Measurements from ENCODE around the gene IL7R.

The IL7R gene

DNA sequence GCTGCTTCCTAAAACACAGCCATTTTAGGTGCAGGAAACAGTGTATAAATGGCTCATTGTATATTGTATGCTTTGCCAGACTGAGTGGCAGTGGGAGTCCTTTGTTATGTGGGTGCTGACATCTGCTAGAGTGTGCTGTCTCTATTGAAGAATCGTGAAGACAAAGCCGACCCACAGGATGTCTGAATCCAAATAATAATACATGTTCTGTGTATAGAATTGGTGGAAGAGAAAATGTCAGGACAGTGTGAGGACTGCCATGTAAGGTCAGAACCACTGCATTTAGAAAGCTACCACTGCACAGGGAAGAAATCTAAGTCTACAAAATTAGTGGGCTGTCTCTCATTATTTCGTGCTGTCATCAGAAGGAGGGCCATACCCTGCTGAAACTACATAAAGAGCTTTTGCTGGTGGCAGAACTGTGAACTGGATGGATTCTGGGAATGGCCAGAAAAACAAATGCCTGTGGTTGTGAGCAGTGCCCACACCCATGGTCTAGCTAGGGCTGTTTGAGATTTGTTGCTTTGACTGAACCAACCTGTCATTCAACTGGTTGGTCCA, 2.5 kb downstream of the IL7R start:
- no peak overlapping the region for H3K4me3 ChIP-seq (ENCODE audit: low read depth, low read length)
- TF ChIP-seq, protein P1, sequence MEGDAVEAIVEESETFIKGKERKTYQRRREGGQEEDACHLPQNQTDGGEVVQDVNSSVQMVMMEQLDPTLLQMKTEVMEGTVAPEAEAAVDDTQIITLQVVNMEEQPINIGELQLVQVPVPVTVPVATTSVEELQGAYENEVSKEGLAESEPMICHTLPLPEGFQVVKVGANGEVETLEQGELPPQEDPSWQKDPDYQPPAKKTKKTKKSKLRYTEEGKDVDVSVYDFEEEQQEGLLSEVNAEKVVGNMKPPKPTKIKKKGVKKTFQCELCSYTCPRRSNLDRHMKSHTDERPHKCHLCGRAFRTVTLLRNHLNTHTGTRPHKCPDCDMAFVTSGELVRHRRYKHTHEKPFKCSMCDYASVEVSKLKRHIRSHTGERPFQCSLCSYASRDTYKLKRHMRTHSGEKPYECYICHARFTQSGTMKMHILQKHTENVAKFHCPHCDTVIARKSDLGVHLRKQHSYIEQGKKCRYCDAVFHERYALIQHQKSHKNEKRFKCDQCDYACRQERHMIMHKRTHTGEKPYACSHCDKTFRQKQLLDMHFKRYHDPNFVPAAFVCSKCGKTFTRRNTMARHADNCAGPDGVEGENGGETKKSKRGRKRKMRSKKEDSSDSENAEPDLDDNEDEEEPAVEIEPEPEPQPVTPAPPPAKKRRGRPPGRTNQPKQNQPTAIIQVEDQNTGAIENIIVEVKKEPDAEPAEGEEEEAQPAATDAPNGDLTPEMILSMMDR (IDR thresholded peaks at IDR 0.05; ENCODE audit: borderline replicate concordance, insufficient read depth, low read depth, low read length), result no peak

DNA sequence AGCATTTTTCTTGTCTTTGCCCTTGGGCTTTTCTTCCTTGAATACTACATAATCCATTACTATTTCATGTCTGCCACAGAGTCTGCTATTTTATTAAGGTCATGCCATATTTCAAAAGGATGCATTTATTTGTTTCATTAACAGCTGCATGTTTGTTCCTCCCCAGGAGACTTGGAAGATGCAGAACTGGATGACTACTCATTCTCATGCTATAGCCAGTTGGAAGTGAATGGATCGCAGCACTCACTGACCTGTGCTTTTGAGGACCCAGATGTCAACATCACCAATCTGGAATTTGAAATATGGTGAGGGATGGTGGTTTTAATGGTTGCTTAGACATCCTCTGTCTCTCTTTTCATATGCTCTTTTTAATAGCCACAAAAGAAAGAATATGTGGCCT, 4.0 kb downstream of the IL7R start:
- no peak overlapping the region for H3K4me3 ChIP-seq (ENCODE audit: low read depth, low read length)
- TF ChIP-seq, protein P1 (IDR thresholded peaks at IDR 0.05; ENCODE audit: borderline replicate concordance, insufficient read depth, low read depth, low read length), result no peak

DNA sequence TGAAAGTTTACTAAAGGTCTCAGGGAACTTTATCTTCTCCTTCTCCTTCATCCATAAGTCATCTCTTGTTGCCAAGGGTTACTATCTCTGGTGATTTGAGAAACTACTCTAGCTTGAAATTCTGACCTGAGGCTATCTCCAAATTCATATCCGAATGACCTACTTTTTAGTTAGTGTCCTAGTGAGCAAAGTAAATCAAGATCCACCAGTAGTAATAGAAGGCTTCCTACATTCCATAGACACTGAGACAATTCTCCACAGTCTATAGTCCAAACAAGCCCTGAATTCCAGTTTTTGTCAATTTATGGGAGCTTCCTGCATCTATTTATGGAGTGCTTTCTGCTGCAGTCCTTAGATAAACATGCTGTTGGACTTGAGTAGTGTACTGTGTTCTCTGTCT, 5.0 kb downstream of the IL7R start:
- no peak overlapping the region for H3K4me3 ChIP-seq (ENCODE audit: low read depth, low read length)
- TF ChIP-seq, protein P1 (IDR thresholded peaks at IDR 0.05; ENCODE audit: borderline replicate concordance, insufficient read depth, low read depth, low read length), result no peak

DNA sequence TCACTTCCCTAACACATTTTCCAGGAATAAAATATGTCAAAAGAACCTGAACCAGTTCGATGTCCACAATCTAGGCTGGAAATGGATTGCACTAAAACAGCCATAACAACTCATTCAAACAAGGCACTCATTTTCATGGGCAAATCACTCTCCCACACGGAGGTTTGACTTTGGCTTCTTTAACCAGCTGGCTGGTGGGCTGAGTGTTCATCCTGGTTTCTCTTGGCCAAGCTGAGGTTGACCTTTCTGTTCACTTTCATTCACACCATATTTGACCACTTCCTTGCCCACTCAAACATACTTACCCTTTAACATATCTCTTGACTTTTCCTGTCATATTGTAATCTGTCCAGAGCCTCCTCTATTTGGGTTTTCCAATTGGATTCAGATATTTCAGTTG, 5.4 kb downstream of the IL7R start:
- H3K4me3 ChIP-seq (ENCODE audit: low read depth, low read length), result no peak overlapping the region
- TF ChIP-seq, protein P1 (IDR thresholded peaks at IDR 0.05; ENCODE audit: borderline replicate concordance, insufficient read depth, low read depth, low read length), result no peak

DNA sequence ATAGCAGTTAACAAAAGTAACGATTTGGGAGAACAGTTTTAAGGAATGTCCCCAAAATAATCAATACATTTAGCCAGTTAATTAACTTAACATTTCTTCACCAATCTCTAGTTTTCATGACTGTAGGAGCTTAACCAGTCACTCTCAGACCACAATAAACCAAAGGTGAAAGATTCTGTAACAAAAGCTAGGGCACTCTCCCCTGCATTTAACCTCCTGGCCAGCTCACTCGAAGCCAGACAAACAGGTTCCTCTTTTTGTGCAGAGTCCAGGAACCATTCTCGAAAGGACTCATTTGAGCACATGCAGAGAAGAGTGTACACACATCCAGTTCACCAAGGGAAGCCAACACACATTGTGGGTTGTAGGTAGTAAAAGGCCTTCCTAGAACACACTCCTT, 6.5 kb downstream of the IL7R start:
- no peak overlapping the region for H3K4me3 ChIP-seq (ENCODE audit: low read depth, low read length)
- TF ChIP-seq, protein P1 (IDR thresholded peaks at IDR 0.05; ENCODE audit: borderline replicate concordance, insufficient read depth, low read depth, low read length), result no peak

DNA sequence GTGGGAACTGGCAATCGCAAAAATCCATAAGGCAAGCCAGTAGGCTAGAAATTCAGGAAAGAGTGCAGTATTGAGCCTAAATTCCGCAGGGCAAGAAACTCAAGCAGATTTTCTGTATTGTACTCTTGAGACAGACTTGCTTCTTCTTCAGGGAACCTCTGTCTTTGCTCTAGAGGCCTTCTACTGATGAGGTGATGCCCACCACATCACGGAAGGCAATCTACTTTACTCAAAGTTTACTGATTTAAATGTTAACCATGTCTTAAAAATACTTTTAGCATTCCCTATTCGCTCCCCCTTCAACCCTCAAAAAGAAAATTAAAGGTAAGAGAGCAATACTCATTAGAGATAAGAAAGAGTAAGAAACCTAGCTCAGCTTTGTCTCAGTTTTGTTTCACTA, 11.3 kb downstream of the IL7R start:
- no peak overlapping the region for H3K4me3 ChIP-seq (ENCODE audit: low read depth, low read length)
- TF ChIP-seq, protein P1 (IDR thresholded peaks at IDR 0.05; ENCODE audit: borderline replicate concordance, insufficient read depth, low read depth, low read length), result no peak

DNA sequence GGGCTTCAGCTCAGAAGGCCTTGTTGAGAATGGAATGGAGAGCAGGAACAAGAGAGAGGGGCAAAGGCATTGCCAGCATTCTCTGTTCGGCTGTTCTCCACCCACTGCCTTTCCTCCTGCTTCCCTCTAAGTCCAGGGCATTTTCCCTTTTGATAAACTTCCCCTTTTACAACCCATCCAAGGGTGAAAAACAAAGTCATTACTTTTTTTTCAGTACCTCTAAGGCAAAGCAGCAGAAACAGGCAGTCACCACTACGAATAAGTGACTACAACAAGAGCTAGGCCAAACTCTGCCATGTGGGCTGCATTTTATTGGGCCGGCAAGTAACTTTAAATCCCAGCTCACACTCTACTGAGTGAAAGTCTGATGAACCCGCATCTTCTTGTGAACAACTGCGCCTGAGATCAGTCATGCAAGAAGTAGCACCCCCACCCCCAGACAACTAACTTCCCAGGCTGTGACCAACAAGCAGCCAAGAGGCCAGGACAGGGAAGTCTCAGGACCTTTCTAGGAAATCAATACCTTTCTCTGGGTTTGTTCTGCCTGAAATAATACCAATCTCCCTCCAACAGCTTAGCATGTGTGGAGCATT, 13.1 kb downstream of the IL7R start:
- TF ChIP-seq, protein P1 (IDR thresholded peaks at IDR 0.05; ENCODE audit: borderline replicate concordance, insufficient read depth, low read depth, low read length), result no peak
- no peak overlapping the region for H3K4me3 ChIP-seq (ENCODE audit: low read depth, low read length)
